K562 (cell line): ENCODE data around the gene CMTM1. TPM values are rescaled to one million over a fixed set of nuclear protein-coding genes. Genes with fewer than 3 reads are reported as not detected.

Experiments
- ATF1 ChIP-seq, 2 experiments: fragments of 450-650 bp in 1 of 2; IDR thresholded peaks; 2 replicates each; pipeline ENCODE4 v1.6.1; 2016; ENCODE audit warnings: missing compliant biosample characterization in 1 of 2, missing genetic modification characterization in 1 of 2
- CCAR2 ChIP-seq: fragments of 200-400 bp; formaldehyde crosslinking; IDR thresholded peaks from 2 replicates; pipeline ENCODE4 v1.6.1; 2017; ENCODE audit warnings: mild to moderate bottlenecking, low read depth, low read length
- CREM ChIP-seq: IDR thresholded peaks from 2 replicates; pipeline ENCODE4 v1.6.1; 2014; ENCODE audit warnings: antibody characterized with exemption, low read depth
- CXXC5 ChIP-seq: fragments of 250-450 bp; sonication (Bioruptor Pico); IDR thresholded peaks from 2 replicates; pipeline ENCODE4 v1.8.0; 2022; ENCODE audit warnings: inconsistent platforms, mild to moderate bottlenecking, moderate library complexity
- E2F1 ChIP-seq: sonication (generic); formaldehyde crosslinking; IDR thresholded peaks from 2 replicates; pipeline ENCODE4 v1.8.1; 2023; ENCODE audit warnings: mild to moderate bottlenecking, missing genetic modification reagents, moderate library complexity
- E2F6 ChIP-seq, 2 experiments: IDR thresholded peaks; 2 replicates each; pipeline ENCODE4 v1.6.1; 2011; ENCODE audit warnings: borderline replicate concordance in 1 of 2, control low read depth in 1 of 2, low read depth in 1 of 2, low read length in 1 of 2, mild to moderate bottlenecking in 1 of 2, mixed read lengths in 1 of 2, moderate library complexity in 1 of 2; ENCODE audit not compliant: insufficient read depth in 1 of 2, insufficient read length in 1 of 2, poor library complexity in 1 of 2, severe bottlenecking in 1 of 2; ENCODE audit errors: extremely low read depth in 1 of 2
- ELF1 ChIP-seq: fragments of 200-800 bp; sonication (Bioruptor generic); IDR thresholded peaks from 2 replicates; pipeline ENCODE4 v1.6.1; 2016; ENCODE audit warnings: missing genetic modification characterization, missing compliant biosample characterization
- HDAC6 ChIP-seq: IDR thresholded peaks from 2 replicates; pipeline ENCODE4 v1.6.1; 2012; ENCODE audit warnings: low read depth, mild to moderate bottlenecking, control low read depth, inconsistent platforms, low read length, moderate library complexity
- HIVEP1 ChIP-seq: fragments of 250-450 bp; sonication (Bioruptor Pico); IDR thresholded peaks from 2 replicates; pipeline ENCODE4 v1.4.0; 2020; ENCODE audit warnings: mild to moderate bottlenecking
- KDM2B ChIP-seq: fragments of 250-450 bp; sonication (Bioruptor Pico); IDR thresholded peaks from 2 replicates; pipeline ENCODE4 v1.8.0; 2021; ENCODE audit warnings: mild to moderate bottlenecking, moderate library complexity
- KLF1 ChIP-seq: fragments of 450-650 bp; IDR thresholded peaks from 2 replicates; pipeline ENCODE4 v1.6.1; 2016; ENCODE audit warnings: missing genetic modification characterization, missing compliant biosample characterization
- MAFK ChIP-seq: IDR thresholded peaks from 2 replicates; pipeline ENCODE4 v1.6.1; 2011; ENCODE audit warnings: low read length, improper control_type of control experiment
- MAZ ChIP-seq, 2 experiments: fragments of 450-650 bp in 1 of 2; sonication (generic) in 1 of 2; formaldehyde crosslinking; IDR thresholded peaks in 1 of 2; conservative IDR thresholded peaks in 1 of 2; 2 replicates each; pipeline versions ENCODE4 v1.4.0 to v1.5.0; 2020; ENCODE audit warnings: mild to moderate bottlenecking in 1 of 2, missing genetic modification reagents in 1 of 2
- MBD2 ChIP-seq: sonication (generic); IDR thresholded peaks from 2 replicates; pipeline ENCODE4 v1.6.1; 2016; ENCODE audit warnings: low read depth, borderline replicate concordance
- MXD1 ChIP-seq: fragments of 250-450 bp; sonication (Bioruptor Pico); IDR thresholded peaks from 2 replicates; pipeline ENCODE4 v1.8.0; 2021; ENCODE audit warnings: borderline replicate concordance, mild to moderate bottlenecking, moderate library complexity; ENCODE audit not compliant: poor library complexity, severe bottlenecking
- RCOR1 ChIP-seq, 2 experiments: IDR thresholded peaks; 2 replicates each; pipeline ENCODE4 v1.6.1; 2012; ENCODE audit warnings: low read depth in 2 of 2, low read length in 2 of 2, borderline replicate concordance in 1 of 2, improper control_type of control experiment in 1 of 2
- SOX6 ChIP-seq: fragments of 450-650 bp; IDR thresholded peaks from 2 replicates; pipeline ENCODE4 v1.6.1; 2014; ENCODE audit warnings: mild to moderate bottlenecking
- SP1 ChIP-seq: sonication (generic); formaldehyde crosslinking; IDR thresholded peaks from 2 replicates; pipeline ENCODE4 v1.8.1; 2022; ENCODE audit warnings: mild to moderate bottlenecking, missing genetic modification reagents
- SUPT5H ChIP-seq: fragments of 450-650 bp; IDR thresholded peaks from 2 replicates; pipeline ENCODE4 v1.6.1; 2016
- THRA ChIP-seq: fragments of 450-650 bp; IDR thresholded peaks from 2 replicates; pipeline ENCODE4 v1.6.1; 2017; ENCODE audit warnings: mild to moderate bottlenecking, moderate library complexity
- USF2 ChIP-seq: sonication (generic); formaldehyde crosslinking; IDR thresholded peaks from 2 replicates; pipeline ENCODE4 v1.5.0; 2020; ENCODE audit warnings: missing genetic modification reagents
- ZBTB7A ChIP-seq: IDR thresholded peaks from 2 replicates; pipeline ENCODE4 v1.6.1; 2011; ENCODE audit warnings: low read depth, mild to moderate bottlenecking, low read length, moderate library complexity, borderline replicate concordance; ENCODE audit not compliant: control insufficient read depth
- ZFP1 ChIP-seq: fragments of 450-650 bp; formaldehyde crosslinking; IDR thresholded peaks from 2 replicates; pipeline ENCODE4 v1.4.0; 2020; ENCODE audit warnings: mild to moderate bottlenecking, mixed read lengths
- ZNF140 ChIP-seq: fragments of 250-450 bp; sonication (Bioruptor Pico); IDR thresholded peaks from 2 replicates; pipeline ENCODE4 v1.8.0; 2021; ENCODE audit warnings: moderate library complexity, mild to moderate bottlenecking, inconsistent platforms
- ZNF77 ChIP-seq: fragments of 250-450 bp; sonication (Bioruptor Pico); IDR thresholded peaks from 2 replicates; pipeline ENCODE4 v1.5.0; 2020
- polyA plus RNA-seq, 8 experiments: library from polyadenylated mRNA; depleted of rRNA in 4 of 8; stranded (reverse) in 5 of 8; unstranded in 3 of 8; fragments of >200 nt; fragmentation: Nextera tagmentation in 2 of 8; fragmentation: Illumina TruSeq in 1 of 8; extraction: Ambion mirVana in 2 of 8; extraction: Trizol in 1 of 8; gene quantifications; 2 replicates each; pipeline versions ENCODE4 v1.2.1 to v1.2.3, GENCODE V29; 2011 to 2014; ENCODE audit warnings: inconsistent platforms in 1 of 8, missing spikeins in 1 of 8
- total RNA-seq, 7 experiments: library from RNA; depleted of rRNA in 6 of 7; stranded (reverse); fragments of >200 nt in 6 of 7; fragmentation: Illumina TruSeq in 2 of 7; extraction: Trizol in 2 of 7; gene quantifications; 2 replicates each; pipeline versions ENCODE4 v1.2.1 to v1.2.3, GENCODE V29; 2011 to 2021; ENCODE audit warnings: low replicate concordance in 1 of 7

CMTM1 gene
- total and polyA plus RNA-seq, 9 of the 15 experiments (the other 6 are each of a cell fraction or from before 2014, with no cell fraction given), result 0.25 to 2.6 (median 1.1) TPM; not detected in 2

GRCh38 chr16:66551348-66551759, 14.9 kb upstream of the CMTM1 start (continued):
- TF ChIP-seq ZBTB7A (peak; percentile 45; the same call in 1 of the 2 replicates), HIVEP1 (no peak), SUPT5H (0 out of 2 replicates have a peak, but pooled peaks have one; percentile 2), USF2 (CRISPR knock-in tag) (no peak), CXXC5 (CRISPR knock-in tag) (0 out of 2 replicates have a peak, but pooled peaks have one; percentile 21), KLF1 (no peak), E2F1 (CRISPR knock-in tag) (no peak), MXD1 (CRISPR knock-in tag) (no peak), CREM (peak; percentile 8; the same call in 1 of the 2 replicates), ZNF77 (CRISPR knock-in tag) (no peak), RCOR1 (IDR thresholded peaks at IDR 0.05; ENCODE audit: borderline replicate concordance in 1 of 2, low read depth in 2 of 2, low read length in 2 of 2) (peak in 1 of 2 experiments; percentile 54; a peak in 1 of 4 replicates), E2F6 (IDR thresholded peaks at IDR 0.05; ENCODE audit: borderline replicate concordance in 1 of 2, extremely low read depth in 1 of 2, insufficient read depth in 1 of 2, insufficient read length in 1 of 2, low read depth in 1 of 2, low read length in 1 of 2, poor library complexity in 1 of 2, severe bottlenecking in 1 of 2) (peak in 1 of 2 experiments; percentile 49), MAFK (peak; percentile 88), SOX6 (0 out of 2 replicates have a peak, but pooled peaks have one; percentile 11), ZNF140 (no peak), ATF1 (CRISPR knock-in tag; IDR thresholded peaks at IDR 0.05) (no peak), ATF1 (tag; IDR thresholded peaks at IDR 0.05) (peak; percentile 21), ZFP1 (no peak), THRA (no peak), ELF1 (tag) (peak; percentile 76; the same call in 1 of the 2 replicates), CCAR2 (no peak), MAZ (CRISPR knock-in tag; conservative IDR thresholded peaks at IDR 0.05 in 1 of 2, IDR thresholded peaks at IDR 0.05 in 1 of 2) (peak in 1 of 2 experiments; percentile 14; a peak in 1 of 4 replicates), HDAC6 (no peak), SP1 (CRISPR knock-in tag) (0 out of 2 replicates have a peak, but pooled peaks have one; percentile 21), MBD2 (no peak), KDM2B (CRISPR knock-in tag) (no peak)
